GM18951 (cell line): ENCODE results near the gene TMEM8B.

Source experiments
- POLR2A ChIP-seq: IDR thresholded peaks from 4 replicates; pipeline ENCODE4 v1.6.1; 2011; ENCODE audit warnings: mild to moderate bottlenecking; ENCODE audit not compliant: insufficient read length, insufficient read depth; ENCODE audit errors: extremely low read depth
- in situ Hi-C: fragments of 300-500 bp; cut with MboI; formaldehyde crosslinking; loops from one replicate; pipeline ENCODE4 v1.12.0; 2022; ENCODE audit warnings: low sequenced_read_pairs, mixed read lengths, inconsistent platforms; ENCODE audit not compliant: unreplicated experiment

The TMEM8B gene

DNA sequence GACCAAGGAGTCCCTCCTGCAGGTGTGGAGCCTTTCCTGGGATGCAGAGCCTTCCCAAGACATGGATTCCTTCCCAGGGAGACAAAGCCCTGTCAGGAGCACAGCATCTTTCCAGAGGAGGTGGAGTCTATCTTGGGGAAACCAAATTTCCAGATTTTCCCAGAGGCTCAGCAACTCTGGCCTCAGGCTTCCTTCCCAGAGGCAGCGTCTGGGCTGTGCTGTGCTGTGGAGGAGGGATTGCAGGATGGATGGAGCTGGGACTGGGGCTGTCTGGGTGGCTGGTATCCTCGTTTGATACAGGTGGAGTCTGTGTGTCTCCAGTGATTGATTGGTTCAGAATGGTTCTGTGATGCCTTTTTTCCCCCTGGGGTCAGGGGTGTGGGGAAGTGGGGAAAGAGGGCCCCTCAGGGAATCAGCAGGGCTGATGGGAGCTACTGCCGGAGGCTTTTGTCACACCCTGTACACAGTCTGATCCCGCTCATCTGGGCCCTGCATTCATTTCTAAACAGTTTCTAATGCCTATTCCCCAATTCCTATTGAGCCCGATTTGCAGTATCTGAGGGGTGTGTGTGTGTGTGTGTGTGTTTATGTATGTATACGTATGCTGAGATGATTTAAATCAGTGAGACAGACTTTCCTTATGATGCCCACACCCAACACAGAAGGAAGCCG lies 25.2 kb downstream of the TMEM8B start:
- in situ Hi-C loops = no loop called here

DNA sequence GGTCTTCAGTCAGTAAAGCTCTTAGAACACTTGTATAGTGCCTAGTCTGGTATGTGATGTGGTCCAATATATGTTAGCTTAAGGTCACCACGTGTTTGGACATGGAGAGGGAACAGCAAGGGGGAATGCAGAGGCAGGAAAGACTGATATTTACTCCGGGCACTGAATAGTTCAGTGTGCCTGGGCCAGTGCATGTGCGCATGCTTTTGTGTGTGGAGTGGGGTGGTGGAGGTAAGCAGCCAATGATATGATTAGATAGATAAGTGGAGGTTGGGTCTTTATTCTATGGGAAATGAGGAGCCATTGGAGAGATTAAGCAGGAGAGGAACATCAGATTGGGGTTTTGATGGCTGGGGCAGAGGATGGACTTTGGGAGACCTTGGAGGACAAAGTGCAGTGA lies 27.2 kb downstream of the TMEM8B start:
- TF ChIP-seq POLR2A = no peak
- in situ Hi-C loops = no loop called here

More for the DNA sequence above, 25.2 kb downstream of the TMEM8B start:
- TF ChIP-seq POLR2A = no peak

DNA sequence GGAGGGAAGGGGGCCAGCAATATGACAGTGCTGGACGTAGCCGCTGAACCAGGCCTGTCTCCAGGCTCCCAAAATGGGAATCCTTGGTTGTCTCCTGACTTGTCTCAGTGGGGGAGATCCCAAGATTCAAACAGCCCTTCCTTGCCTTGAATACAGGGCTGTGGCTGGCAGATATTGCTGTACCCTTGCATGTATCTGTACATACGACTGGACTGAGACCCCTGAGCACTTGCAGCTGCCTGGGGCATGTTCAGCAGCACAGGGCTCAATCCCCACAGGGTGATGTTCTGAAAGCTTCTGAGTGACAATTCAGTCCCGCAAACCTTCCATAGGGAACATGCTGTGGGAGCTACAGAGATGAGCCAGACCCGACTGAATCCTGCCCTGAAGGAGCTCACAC lies 27.9 kb downstream of the TMEM8B start:
- in situ Hi-C loops = no loop called here
- no peak for TF ChIP-seq POLR2A

DNA sequence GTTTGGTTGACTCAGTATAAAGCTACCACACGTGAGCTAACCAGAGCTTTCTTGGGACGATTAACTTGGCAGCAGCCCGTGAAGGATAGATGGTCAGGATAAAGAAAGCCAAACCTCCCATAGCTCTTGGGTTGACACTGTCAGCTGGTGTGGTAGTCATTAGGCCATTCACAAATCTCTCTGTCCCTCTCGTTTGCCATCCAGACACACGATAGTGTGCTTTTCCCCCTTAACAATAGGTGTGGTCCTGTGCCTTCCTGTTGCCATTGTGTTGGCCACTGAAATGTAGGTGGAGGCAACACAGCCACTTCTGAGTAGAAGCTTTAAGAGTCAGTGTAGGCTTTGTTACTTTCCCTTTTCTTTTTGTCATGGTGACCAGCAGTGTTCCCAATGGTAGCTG lies 29.4 kb downstream of the TMEM8B start:
- TF ChIP-seq POLR2A = no peak
- in situ Hi-C loops = no loop called here

DNA sequence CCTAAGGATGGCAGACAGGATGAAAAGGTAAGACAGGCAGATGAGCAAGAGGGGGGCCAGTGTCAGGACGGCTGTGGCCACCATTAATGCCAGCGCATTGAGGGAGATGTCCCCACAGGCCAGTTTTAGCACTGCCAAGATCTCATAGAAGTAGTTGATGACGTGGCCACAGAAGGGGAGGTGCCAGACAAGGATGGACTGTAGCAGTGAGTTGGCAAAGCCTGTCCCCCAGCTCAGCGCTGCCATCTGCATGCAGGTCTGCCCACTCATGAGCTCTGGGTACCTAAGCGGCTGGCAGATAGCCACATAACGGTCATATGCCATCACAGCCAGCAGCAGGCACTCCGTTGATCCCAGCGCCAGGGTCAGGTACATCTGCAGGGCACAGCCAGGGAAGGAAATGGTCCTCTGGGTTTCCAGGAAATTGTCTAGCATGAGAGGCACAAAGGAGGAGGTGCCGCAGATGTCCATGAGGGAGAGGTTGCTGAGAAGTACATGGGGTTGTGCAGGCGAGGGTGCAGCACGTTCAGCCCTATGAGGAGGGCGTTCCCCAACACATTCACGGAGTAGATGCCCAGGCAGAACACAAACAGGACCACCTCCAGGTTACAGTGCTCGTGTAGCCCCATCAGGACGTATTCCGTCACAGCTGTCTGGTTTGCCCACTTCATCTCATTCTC lies 30.4 kb downstream of the TMEM8B start:
- in situ Hi-C loops = no loop called here

DNA sequence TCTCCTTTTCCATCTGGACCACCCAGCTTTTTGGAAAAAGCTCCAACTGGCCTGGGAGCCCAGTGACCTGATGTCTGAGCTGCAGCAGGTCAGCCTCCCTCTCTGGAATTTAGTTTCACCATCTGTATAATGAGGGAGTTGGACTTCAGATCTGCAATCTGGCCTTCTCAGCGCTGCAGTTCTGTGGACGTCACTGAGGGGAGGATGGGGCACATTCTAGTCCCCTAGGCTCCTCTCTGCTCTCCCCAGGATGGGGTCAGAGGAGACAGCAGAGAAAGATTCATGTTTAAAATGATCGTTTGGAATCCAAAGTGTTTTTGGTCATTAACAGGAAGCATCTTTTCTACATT lies 30.9 kb downstream of the TMEM8B start:
- no peak for TF ChIP-seq POLR2A
- in situ Hi-C loops = no loop called here

More for the DNA sequence above, 30.4 kb downstream of the TMEM8B start:
- no peak for TF ChIP-seq POLR2A

DNA sequence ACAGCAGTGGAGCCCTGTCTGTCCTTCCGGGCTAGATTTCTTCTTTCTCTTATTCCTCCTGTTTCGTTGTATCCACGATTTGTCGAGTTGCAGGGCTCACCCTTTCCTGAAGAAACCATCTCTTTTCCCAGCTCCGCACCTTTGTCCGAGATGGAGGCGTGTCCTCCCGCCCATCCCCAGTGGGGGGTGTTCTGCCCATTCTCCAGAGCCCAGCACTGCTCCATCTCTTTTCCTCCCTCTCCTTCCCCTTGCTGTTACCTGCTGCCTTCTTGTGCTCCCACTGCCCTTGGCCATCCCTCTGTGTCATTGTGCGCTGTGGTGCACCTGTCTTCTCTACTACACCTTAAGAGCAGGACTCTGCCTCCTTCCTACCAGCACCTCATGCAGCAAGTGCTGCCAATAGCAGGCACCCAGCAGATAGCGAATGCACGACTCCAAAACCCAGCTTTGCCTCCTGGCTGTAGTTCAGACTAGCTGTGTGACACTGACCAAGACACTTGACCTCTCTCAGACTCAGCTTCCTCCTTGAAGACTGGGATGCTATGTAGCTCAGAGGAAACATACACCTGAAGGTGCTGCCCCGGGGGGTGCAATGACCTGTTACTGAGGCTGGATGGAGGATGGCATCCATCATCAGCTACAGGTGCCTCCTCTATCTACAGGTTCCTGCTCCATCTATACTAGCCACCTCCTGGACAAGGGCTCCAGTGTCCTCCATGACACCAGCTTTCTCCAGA lies 32.3 kb downstream of the TMEM8B start:
- TF ChIP-seq POLR2A = no peak
- in situ Hi-C loops = no loop called here

DNA sequence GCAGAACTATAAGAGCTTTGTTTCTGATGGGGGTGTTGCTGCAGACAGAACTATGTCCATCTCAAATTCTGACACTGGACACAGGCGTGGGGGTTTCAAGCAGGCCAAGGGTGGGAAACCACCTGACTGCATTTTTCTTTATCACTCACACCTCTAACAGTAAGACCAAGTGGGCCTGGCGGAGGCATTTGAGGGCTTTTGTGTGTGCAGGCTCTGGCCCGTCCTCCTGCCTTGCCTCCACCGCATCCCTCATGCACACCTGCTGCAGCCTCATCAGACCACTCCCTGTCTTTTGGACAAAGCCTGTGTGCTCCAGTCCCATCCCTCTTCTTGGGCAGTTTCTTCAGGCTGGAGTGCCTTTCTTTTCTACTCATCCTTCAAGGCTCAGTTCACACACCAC lies 33.3 kb downstream of the TMEM8B start:
- no peak for TF ChIP-seq POLR2A
- in situ Hi-C loops = no loop called here

DNA sequence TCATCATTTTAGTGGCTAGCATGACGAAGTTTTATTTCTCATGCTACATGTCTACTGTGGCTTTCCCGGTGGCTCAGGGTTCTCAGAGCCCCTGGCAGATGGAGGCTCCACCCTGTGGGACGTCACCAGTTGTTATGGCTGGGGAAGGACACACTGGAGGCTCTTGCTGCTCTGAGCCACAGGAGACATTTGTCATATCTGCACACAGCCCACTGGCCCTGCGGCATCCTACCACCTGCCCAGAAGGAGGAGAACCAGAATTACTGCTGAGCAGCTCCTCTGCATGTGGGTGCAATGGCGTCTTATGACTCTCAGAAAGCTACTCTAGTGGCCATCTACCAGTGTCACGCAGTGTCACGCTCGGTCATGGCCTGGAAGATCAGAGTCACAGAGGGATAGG lies 34.6 kb downstream of the TMEM8B start:
- in situ Hi-C loops = no loop called here

DNA sequence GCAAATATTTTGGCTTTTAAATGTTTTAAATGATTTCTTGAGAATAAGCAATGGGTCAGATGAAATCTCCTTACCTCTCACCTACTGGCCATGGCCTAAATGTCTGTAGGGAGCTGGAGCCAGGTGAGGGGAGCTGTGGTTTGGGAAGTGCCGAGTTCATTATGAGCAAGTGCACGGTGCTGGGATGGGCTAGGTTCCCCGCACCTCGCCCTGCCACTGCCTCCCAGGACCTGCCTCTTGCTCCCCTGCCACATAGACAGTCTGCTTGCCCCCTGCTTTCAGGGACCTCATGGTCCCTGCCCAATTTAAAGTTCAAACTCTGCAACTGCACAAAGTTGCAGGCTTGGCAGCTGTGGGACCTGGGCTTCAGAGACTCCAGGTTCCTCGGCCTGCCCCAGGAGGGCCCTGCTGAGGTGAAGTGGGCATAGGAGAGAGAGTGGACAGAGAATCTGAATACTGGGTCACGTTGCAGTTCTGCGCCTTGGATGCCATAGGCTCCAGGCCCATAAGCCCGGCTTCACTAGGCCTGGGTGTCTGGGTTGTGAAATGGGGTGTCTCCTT lies 35.7 kb downstream of the TMEM8B start:
- in situ Hi-C loops = no loop called here
- no peak for TF ChIP-seq POLR2A

More for the DNA sequence above, 34.6 kb downstream of the TMEM8B start:
- no peak for TF ChIP-seq POLR2A

DNA sequence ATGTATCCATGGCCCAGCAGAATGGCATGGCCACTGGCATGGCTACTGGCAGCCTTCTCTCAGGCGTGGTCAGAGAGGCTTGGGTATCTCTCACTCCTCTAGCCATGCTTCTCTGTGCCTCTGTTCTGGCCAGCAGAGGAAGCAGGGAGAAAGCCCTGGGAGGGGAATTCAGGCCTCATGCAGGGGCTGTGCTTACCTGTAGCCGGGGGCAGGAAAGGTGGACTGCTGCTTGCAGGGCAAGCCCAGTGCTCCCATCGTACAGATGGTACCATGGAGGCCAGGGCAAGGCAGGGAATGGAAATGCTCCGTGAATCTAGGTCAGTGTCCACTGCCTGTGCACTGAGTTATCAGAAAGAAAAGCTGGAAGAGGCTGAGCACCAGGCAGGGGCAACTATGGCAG lies 38.5 kb downstream of the TMEM8B start:
- in situ Hi-C loops = no loop called here
- no peak for TF ChIP-seq POLR2A

DNA sequence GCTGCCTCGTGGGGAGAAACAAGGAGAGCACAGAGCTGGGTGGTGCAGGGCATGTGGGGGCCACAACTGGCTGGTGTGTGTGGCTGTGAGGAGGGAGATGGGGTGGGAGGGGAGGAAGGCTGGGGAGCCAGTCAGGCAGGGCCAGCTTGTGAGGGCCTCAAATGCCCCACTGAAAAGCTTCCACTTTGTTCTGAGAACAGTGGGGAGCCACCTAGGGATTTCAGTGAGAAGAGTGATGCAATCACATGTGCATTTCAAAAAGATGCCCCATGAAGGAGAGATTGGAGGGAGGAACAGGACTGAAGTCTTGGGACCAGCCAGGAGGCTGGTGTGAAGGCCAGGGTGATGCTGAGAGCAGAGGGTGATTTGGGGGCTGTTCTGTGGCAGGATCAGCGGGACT lies 39.9 kb downstream of the TMEM8B start:
- in situ Hi-C loops = no loop called here
- no peak for TF ChIP-seq POLR2A

DNA sequence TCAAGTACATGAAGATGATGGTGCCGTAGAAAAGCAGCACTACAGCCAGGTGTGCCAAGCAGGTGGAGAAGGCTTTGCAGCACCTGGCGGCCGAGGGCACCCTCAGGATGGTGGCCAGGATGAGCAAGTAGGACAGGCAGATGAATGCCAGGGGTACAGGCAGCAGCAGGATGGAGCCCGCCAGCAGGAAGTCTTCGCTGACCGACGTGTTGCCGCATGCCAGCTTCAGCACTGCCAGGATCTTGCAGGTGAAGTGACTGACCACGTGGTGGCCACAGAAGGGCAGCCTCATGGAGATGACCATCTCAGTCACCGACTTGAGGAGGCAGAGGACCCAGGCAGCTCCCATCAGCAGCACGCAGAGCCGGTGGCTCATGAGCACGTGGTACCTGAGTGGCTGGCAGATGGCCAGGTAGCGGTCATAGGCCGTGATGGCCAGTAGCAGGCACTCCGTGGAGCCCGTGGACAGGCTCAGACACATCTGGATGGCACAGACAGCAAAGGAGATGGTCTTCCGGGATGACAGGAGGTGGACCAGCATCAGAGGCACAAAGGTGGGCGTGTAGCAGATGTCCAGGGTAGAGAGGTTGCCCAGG lies 40.7 kb downstream of the TMEM8B start:
- TF ChIP-seq POLR2A = no peak
- in situ Hi-C loops = no loop called here
